ENCODE results near the gene MTG1.
"Not testable (repeated sequence)": the region's sequence is repeated elsewhere in the genome, so short reads cannot be mapped to it uniquely, and the experiment has no call there.

Gene MTG1

DNA sequence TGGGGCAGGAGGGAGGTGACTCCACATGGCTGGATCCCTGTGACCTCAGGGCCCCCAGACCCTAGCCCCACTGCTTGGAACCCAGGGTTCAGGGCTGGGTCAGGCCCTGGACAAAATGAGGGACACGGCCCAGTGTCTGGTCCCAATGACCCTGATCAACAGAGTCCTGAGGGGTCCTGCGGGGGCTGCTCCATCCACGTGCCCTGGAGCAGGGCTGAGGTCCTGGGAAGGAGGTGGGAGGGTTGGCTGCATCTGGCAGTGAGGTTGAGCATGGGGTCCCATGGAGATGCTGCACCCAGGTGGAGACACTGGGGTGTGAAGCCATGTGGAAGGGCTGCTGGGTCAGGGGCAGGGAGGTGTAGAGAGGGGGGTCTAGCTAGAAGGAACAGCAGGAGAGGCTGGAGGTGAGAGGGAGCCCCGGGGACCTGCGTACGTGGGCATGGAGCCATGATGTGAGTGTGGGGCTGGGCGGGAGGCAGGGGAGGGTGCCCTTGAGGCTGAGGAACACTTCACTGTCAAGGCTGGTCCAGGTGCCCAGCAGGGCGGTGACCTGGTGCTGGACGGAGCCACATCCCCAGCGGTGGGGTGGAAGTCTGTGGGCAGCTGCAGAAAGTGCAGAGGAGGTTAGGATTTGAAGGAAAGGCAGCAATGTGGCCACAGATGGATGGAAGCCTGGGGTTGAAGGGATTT lies 60.4 kb downstream of the MTG1 start:
- peak; percentile 8 for DNase-seq

DNA sequence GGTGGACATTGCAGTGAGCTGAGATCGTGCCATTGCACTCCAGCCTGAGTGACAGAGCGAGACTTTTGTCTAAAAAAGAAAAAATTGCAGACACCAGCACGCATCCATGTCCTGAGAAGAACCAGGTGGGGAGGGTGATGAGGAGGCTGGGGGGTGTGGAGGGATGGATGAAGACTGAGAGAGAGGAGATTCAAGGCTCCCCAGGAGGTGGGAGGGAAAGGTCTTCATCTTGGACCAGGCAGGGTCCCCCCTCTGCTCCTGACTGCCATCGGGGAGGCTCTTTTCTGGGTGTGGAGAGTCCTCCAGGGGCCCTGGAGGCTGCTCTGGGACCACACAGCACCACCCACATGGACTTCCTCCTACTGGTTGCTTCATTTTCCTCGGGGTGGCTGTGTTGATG lies 61.2 kb downstream of the MTG1 start:
- peak; percentile 6 to 10 for DNase-seq

DNA sequence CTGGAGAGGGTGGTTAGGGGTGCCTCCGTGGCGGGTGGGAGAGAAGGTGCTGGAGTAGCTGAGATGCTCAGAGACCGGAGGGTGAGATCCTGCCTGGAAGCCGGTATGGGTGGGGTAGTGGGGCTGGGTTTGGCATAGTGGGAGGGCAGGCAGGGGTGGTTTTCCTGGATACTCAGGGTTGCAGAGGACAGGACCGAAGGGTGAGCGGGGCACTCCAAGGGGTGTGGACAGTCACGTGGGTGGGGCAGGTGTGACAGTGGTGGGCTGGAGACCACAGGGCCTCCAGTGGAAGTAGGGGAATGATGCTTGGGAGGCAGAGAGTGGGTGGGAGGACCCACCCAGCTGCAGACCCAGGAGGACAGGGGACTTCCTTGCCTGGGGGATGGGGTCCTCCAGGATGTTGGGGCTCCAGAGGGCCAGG lies 61.7 kb downstream of the MTG1 start:
- DNase-seq, result peak; percentile 1 to 5

DNA sequence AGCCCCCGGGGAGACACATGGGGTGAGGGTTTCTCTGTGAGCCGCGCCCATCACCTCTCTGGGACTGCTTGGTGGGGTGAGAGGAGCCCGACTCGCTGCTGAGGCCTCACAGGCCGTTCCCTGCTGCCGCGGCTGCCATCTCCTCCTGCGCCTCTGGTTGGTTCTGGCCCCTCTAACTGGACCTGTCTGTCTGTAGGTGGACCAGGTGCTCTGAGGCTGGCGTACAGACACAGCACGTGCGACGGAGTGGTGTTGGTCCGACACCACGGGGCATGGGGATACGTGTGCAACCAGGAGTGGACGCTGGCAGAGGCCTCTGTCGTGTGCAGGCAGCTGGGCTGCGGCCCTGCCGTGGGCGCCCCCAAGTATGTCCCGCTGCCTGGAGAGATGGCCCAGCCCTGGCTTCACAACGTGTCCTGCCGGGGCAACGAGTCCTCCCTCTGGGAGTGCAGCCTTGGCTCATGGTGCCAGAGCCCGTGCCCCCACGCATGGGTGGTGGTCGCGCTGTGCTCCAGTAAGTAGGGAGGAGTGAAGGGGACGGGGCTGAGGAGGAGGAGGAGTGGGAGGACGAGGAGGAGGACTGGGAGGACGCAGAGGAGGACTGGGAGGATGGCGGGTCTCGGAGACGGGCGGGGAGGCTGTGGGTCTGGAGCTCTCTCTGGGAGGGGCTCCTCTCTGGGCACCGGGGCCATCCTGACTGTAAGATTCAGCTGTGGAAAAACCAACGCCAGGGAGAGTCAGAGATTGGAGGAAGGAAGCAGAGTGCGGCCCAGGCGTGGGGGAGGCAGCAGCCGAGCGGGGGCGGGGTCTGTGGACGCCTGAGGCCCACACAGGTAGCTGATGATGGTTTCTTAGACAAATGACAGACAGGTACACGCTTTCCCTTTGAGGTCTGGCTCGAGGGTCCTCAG lies 62.3 kb downstream of the MTG1 start:
- DNase-seq, result peak; percentile 7 to 9

DNA sequence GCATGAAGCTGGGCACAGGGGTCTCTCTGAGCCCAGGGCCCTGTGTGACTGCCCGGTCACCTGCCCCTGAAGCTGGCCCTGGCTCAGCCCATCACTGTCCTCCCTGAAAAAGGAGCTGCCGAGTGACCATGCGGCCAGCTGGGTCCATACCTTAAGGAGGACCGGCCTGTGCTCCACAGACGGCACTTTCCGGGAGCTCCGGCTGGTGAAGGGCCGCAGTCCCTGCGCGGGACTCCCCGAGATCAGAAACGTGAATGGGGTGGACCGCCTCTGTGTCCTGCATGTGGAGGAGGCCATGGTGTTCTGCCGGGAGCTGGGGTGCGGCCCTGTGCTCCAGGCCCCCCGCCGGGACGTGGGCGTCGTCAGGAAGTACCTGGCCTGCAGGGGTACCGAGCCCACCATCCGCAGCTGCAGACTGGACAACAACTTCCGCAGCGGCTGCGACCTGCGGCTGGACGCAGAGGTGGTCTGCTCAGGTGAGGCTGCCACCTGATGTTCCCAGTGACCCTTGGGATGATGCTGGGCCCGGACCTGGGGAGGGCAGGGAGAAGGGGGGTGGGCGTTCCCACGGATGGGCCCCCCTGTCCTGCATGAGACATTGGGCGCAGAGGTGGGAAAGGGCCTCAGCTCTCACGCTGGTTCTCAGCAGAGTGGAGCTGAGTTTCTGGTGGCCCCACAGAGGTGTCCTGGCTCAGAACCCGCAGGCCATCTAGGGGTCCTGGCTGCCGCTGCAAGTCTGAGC lies 63.3 kb downstream of the MTG1 start:
- DNase-seq, result peak; percentile 9 to 10

DNA sequence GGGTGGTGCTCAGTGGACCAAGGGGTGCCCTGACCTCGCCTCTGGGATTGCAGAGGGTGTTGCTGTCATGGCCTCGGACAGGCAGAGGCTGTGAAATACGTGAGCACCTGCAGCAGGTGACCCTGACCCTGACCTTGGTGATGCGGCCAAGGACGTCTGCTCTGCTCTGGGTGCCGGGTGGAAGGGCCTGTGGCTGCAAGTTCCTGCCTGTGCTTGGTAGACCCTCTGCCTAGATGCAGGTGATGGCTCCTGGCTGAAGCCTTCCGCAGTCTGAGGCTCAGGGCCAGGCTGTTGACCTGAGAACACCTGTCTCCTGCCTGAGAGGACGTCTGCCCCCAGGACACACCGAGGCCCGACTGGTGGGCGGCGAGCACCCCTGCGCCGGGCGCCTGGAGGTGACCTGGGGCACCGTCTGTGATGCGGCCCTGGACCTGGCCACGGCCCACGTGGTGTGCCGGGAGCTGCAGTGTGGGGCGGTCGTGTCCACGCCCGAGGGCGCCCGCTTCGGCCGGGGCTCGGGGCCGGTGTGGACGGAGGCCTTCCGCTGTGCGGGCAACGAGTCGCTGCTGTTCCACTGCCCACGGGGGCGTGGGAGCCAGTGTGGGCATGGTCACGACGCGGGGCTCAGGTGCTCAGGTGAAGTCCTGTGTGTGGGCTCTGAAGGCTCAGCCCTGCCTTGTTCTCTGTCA lies 64.2 kb downstream of the MTG1 start:
- no peak for DNase-seq

DNA sequence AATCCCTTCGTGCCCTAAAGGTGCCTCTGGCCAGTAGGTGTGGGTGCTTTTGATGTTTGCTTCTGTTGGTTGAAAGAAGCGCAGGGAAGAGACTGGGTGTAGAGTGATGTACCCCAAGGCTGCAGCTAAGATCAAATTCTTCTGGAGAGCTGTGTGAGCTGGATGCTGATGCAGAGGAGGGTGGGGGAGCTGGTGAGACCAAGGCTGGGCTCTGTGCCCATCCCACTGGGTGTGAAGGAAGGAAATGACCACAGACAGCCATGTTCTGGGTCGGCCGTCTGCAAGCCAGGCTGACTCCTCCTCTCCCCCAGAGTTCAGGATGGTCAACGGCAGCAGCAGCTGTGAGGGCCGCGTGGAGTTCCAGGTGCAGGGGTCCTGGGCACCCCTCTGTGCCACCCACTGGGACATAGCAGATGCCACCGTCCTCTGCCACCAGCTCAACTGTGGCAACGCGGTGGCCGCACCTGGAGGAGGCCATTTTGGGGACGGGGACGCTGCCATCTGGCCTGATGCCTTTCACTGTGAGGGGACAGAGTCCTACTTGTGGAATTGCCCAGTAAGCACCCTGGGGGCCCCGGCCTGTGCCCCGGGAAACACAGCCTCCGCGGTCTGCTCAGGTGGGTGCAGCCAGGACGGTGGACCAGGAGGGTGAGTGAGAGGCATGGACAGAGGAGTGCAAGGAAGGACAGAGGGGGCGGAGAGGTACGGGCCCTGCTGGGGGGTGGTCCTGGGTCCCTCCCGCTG lies 64.9 kb downstream of the MTG1 start:
- peak in 1 of 2 experiments; percentile 10 for DNase-seq

DNA sequence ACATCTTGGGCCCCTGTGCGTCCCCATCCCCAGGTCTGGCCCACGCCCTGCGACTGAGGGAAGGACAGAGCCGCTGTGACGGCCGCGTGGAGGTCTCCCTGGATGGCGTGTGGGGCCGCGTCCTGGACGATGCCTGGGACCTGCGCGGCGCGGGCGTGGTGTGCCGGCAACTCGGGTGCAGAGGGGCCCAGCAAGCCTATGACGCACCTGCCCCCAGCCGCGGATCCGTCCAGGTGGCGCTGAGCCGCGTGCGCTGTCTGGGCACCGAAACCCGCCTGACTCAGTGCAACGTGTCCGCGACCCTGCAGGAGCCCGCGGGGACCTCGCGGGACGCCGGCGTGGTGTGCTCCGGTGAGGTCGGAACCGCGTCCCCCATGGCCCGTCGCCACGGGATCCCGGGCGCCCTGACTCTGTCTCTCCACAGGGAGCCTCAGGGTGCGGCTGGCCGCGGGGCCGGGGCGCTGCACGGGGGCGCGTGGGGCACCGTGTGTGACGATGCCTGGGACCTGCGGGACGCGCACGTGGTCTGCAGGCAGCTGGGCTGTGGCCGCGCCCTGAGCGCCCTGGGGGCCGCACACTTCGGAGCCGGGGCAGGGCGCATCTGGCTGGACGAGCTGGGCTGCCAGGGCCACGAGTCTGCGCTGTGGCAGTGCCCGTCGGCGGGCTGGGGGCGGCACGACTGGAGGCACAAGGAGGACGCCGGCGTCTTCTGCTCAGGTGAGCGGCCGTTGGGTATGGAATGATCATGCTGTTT lies 65.7 kb downstream of the MTG1 start:
- DNase-seq, result peak in 1 of 2 experiments; percentile 15

DNA sequence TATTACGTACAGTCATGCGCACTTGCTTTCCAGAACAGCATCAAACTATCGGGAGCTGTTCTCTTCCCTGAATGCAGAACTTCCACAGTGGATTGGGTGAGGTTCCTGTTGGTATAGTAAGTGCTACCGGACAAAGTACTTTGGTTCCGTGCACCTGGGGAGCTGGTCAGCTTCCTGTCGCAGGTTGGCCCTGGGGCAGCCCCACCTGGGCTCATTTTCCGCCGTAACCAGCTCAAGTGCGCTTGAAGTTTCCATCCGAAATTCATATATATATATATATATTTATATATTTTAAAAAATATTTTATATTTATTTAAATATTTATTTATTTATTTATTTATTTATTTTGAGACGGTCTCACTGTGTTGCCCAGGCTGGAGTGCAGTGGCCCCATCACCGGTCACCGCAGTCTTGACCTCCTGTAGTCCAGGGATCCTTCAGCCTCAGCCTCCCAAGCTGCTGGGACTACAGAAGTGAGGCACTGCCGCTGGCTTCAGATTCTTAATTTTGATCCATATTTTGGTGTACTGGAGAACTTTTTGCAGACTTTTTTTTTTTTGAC lies 66.3 kb downstream of the MTG1 start:
- DNase-seq, result no peak

DNA sequence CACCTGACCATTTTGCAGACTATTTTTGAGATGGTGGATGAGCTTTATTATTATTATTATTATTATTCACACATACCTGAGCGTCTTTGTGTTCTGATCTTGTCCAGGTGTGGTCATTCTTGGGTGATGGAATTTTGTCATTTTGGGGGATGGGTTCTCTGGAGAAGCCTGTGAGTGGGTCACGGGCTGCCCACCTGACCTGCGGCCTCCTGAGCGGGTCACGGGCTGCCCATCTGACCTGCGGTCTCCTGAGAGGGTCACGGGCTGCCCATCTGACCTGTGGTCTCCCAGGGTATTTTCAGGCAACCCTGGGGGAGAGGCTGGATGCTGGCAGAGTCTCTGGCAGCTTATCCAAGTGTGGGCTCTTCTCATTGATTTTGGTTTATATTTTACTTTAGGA lies 67.1 kb downstream of the MTG1 start:
- no peak for DNase-seq

DNA sequence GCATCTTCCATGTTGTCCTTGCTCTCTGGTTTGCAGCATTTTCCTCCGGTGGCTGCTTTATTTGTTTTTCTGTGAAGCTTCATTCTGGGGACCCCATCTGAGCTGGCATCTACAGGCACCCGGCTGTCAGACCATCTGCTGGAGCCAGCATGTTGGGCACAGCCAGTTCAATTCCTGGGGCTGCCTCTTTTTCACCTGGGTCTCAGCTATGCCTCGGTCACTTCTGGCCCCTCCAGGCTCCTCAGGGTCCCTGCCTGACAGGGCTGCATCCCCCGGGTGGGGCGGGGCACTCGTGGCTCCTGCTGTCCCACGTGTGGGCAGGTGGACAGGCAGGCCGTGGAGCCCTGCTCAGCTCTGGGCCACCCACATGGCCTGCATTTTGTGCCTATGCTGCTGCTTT lies 67.9 kb downstream of the MTG1 start:
- DNase-seq, result peak in 1 of 2 experiments; percentile 8

DNA sequence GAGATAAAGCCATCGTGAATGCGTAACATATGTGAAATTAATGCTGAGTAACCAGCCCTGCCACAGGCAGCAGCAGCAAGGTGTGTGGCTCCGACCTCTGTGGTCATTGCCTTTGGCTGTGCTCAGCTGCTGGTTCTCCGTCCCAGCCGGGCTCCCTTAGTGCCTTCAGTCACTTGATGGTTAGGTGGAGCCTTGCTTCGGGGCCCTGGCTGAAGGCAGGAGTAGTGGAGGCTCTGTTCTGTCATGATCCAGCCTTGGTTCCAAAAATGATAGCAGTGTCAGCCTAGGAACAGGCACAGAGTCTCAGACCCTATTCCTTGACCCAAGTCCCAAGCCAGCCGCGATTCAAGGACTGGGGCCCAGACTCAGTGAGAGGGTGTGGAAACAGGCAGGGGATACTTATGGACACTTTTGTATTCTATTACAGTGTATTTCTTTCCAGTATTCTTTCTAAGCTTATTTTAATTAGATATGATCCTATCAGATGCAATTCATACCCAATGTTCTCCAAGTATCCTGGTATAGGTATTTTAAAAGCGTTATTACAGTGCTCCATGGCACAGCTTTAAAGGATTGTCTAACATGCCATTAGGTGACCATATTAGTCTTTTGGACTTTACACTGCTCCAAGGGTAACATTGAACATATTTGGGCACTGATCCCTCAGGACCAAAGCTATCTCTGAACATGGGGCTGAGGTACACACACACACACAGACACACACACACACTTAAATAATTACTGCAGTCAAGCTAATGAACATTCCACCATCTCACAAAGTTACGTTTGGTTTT lies 68.8 kb downstream of the MTG1 start:
- DNase-seq, result peak in 1 of 2 experiments; percentile 2

DNA sequence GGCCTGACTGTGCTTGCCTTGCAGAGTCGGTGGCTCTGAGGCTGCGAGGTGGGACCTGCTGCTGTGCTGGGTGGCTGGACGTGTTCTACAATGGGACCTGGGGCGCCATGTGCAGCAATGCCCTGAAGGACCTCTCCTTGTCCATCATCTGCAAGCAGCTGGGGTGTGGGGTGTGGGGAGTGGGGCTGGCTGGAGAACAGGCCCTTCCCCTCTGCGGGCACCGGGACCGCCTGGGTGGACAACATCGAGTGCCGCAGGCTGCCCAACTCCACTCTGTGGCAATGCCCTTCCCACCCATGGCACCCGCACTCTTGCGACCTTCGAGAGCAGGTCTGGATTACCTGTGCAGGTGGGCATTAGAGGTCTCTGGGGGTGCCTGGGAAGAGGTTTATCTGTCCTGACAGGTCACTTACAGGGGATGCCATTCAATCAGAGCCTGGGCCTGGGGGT lies 70.7 kb downstream of the MTG1 start:
- DNase-seq, result peak in 1 of 2 experiments; percentile 10

DNA sequence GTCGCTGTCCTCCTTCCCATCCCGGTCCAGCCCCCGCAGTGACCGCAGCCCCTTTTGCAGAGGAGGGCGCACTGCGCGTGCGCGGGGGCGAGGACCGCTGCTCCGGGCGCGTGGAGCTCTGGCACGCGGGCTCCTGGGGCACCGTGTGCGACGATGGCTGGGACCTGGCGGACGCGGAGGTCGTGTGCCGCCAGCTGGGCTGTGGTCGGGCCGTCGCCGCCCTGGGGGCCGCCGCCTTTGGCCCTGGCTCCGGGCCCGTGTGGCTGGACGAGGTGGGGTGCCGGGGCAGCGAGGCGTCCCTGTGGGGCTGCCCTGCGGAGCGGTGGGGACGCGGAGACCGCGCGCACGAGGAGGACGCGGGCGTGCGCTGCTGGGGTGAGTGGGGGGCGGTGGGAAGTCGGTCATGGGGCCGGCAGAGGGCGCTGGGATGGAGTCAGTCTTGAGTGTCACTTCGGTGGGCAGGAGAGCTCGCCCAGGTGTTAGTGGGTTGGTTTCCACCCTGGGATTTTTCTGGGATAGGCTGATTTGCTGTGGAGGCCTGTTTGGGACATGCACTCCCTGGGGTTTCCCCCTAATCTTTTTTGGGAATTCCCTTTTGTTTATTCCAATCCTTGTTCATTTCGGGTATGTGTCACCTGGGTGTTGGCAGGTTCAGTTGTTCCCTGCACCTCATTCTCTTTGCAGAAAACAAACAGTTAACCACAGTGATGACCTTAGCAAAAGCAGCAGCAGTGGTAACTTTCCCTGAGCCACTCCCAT lies 71.4 kb downstream of the MTG1 start:
- peak in 1 of 2 experiments; percentile 11 for DNase-seq

DNA sequence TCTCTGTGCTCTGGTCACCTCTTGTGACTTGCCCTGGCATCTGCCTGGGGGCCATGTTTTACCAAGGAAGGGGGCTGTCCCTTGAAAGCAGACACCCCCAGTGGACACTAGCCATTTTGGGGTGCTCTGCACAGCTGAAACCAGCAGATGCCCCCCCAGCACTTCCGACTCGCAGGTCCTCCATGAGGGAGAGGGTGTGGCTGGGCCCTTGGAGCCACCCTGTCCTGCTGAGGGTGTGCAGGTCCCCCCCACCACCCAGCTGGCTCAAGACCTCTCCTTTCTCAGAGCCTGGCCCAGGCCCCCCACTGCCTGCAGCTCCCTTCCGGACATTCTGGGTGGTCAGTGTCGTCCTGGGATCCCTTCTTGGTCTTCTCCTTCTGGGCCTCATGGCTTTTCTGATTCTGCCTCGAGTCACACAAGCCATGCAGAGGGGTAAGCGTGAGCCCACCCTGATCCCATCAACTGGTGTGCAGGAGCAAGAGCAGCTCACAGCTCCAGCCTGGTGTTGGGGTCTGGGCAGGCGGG lies 72.1 kb downstream of the MTG1 start:
- DNase-seq, result peak in 1 of 2 experiments; percentile 5

DNA sequence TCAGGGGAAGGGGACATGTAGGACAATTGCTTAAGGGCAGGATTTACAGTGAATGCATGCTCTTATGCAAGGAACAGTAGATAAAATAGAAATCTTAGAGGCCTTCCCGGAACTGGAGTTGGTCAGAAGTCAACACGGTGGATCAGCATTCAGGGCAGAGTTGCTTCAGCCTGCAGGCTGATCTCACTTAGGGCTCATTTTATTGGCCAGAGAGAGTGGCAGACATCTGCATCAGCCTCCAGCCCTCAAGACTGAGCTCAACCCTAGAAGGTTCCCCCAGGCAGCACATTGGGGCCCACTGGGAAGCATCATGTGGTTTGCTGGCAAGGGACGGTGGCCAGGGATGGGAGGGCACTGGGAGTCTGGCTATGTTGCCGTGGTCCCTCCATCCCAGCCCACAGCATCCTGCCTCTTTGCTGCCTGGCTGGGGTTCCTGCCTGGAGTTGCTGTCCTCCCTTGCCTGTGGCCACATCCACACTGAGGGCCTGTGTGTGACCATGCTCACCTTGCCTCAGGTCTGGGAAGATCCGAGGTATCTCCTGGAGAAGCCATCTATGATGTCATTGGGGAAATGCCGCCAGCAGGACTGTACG lies 72.8 kb downstream of the MTG1 start:
- DNase-seq, result peak in 1 of 2 experiments; percentile 5

DNA sequence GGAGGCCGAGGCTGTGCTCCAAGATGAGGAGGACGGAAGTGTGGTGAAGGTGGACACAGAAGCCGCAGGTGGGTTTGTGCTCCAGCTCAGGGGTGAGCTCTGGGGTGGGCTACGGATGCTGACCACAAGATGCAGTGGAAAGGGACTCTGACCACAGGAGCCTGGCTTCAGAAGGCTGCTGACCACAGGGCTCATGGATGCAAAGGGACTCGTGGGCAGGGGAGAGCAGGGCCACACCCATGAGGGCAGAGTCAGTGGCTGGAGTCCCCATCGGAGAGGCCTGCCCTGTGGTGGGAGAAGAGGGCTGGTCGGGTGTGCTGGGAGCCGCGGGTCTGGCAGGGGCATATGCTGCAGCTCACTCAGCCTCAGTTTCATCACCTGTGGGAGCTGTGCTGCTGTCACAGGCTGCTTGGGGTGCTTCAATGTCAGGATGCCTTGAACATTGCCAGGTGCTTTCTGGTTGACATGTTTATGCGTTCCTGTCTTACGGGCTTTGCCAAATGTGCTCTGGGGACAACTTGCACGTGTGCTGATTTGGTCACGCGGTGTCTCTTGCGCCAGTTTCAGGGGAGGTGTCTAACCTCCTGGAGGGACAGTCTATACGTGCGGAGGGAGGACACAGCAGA lies 73.4 kb downstream of the MTG1 start:
- peak in 1 of 2 experiments; percentile 12 for DNase-seq

DNA sequence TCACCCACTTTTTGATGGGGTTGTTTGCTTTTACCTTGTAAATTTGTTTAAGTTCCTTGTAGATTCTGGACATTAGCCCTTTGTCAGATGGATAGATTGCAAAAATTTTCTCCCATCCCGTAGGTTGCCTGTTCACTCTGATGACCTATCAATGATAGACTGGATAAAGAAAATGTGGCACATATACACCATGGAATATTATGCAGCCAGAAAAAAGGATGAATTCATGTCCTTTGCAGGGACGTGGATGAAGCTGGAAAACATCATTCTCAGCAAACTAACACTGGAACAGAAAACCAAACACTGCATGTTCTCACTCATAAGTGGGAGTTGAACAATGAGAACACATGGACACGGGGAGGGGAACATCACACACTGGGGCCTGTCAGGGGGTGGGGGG lies 75.2 kb downstream of the MTG1 start:
- DNase-seq, result not testable (repeated sequence)

Data from activated T-cell treated with anti-CD3 and anti-CD28 coated beads, Interleukin-2, amount 50 U/mL, for 48 hours (primary cell).